Non-pigmented ciliary epithelial cell (primary cell): ENCODE data around the gene TEAD1.

Experiments used
- DNase-seq: peaks from one replicate; pipeline ENCODE4 v3.0.0-alpha.2; 2010; ENCODE audit warnings: low read depth

Gene TEAD1

DNA sequence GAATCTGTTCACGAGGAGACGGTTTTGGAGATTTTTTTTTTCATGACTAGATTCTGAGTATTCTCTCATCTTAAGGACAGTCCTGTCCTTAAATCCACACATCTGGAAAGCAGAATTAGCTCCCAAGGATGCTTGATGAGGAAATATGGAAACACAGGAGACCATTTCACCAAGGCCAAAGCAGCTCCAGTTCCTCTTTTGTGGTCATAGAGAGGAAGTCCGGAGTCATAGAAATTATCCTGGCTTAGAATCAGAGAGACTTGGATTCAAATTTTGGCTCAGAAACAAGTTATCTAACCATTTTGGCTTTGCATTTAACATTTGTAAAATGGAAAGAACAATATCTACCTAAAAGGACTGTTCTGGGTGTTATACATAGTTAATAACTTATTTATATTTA lies 7.3 kb upstream of the TEAD1 start:
- no peak for DNase-seq

DNA sequence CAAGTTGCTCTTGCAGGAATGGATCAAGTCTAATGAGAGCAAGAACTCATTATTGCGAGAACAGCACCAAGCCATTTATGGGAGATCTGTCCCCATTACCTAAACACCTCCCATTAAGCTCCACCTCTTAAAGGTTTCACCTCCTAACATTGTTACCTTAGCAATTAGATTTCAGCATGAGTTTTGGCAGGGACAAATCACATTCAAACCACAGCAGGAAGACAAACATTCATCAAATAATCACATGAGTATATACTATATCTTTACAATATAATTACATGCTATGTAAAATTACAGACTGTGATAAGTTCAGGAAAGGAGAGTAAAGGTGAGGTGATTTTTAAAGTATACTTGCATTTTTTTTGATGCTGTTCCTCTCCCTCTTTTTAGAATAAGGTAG lies 6.6 kb upstream of the TEAD1 start:
- DNase-seq, result no peak

DNA sequence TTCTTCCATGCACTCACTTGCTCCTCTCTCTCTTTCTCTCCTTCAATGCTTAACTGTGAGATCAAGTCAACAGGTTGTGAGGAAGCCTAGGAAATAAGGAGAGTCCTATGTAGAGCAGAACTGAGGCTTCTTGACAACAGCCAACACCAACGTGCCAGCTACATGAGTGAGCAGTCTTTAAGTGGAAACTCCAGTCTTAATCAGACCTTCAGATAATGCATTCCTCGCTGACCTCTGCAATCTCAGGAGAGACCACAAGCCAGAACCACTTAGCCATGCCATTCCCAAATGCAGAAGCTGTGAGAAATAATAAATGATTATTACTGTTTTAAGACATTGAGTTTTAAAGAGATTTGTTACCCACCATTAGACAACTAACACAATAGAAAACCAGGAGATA lies 6.1 kb upstream of the TEAD1 start:
- DNase-seq, result no peak

DNA sequence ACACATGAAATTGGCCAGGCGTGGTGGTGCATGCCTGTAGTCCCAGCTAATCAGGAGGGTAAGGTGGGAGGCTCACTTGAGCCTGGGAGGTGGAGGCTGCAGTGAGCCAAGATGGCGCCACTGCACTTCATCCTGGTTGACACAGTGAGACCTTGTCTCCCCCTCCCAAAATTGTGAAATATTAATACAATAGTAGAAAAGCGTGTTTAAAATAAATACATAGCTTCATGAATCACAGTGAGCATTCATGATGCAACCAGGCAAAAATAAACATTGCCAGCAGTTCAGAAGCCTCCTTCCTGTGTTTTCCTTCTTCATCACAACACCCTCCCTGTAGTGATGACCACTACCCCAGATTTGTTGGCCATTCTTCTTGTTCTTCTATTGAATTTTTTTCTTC lies 4.3 kb upstream of the TEAD1 start:
- no peak for DNase-seq

DNA sequence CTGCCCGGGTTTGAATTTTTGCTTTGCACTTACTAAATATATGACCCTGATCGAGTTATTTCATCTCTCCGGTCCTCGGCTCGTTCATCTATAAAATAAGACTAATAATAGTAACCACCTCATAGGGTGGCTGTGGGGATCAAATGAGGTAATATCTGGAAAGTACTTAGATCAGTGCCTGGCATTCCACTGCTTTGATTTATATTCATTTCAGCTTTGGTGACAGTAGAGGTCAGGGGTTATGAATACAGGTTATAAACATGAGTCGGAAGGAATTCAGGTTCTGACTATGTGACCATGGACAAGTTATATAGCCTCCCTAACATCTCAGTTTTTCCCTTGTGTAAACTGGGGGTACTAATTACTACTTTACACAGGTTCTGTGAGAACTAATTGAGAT lies 2.9 kb upstream of the TEAD1 start:
- DNase-seq, result no peak

DNA sequence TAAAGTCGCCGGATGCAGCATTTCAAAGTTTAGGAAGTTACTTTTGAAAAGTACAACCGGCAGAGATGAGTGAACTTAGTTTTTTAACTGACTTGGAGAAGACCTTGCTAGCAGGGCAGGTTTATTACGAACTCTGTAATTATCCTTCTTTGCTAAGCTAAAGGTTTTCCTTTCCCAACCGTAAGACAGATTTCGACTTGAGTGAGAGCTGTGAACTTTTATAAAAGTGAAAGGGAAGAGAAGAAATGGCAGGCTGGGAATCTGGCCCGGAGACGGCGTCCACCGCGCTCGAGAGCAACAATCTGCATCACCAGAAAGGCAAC lies 659 bp upstream of the TEAD1 start:
- no peak for DNase-seq

DNA sequence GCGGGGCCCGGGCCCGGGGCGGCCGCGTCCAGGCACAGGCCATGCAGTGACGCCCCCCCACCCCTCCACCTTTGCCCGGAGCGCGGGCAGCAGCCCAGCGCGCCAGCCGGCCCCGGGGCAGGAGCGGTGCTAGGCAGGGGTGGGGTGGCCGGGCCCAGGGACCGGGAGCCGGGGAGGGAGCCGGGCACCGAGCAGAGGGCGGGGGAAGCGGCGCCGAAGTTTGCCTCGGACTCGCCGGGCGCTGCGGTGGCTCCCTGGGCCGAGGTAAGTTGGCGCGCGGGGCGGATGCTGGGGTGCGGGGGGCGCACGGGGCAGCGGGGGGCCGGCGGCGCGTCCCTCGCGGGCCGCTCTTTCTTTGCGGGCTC lies 332 bp downstream of the TEAD1 start:
- DNase-seq, result no peak

DNA sequence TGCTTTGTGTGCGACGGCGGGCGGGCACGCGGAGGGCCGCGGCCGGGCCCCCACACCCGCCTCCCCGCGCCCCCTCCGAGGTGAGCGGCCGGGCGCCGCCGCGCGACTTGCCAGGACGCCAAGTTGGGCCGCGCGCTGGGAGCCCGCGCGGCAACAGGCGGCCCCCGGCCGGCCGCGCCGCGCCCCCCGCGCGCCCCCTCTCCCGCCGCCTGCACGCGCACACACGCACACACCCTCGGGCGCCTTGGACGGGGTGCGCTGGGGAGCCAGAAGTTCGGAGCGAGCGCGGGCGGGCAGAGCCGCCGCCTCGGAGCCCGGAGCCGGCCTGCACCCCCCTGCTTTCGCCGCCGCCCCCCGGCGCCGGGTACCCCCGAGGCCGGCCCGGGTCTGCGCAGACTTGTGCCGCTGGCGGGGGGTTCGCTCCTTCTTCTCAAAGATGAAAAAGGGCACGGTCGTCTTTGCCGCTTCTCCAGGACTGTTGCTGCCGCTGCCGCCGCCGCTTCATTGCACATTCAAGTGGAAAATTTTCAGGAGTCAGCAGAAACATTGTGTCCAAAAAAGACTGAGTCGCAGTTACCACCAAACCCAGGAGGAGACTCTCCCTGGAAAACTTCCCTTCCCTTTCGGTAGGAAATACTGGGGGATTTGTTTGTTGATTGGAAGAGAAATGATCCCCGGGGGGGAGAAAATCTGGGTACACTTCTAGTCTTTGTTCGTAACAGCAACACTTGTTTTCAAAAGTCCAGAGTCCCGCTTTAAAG lies 895 bp downstream of the TEAD1 start:
- no peak for DNase-seq

DNA sequence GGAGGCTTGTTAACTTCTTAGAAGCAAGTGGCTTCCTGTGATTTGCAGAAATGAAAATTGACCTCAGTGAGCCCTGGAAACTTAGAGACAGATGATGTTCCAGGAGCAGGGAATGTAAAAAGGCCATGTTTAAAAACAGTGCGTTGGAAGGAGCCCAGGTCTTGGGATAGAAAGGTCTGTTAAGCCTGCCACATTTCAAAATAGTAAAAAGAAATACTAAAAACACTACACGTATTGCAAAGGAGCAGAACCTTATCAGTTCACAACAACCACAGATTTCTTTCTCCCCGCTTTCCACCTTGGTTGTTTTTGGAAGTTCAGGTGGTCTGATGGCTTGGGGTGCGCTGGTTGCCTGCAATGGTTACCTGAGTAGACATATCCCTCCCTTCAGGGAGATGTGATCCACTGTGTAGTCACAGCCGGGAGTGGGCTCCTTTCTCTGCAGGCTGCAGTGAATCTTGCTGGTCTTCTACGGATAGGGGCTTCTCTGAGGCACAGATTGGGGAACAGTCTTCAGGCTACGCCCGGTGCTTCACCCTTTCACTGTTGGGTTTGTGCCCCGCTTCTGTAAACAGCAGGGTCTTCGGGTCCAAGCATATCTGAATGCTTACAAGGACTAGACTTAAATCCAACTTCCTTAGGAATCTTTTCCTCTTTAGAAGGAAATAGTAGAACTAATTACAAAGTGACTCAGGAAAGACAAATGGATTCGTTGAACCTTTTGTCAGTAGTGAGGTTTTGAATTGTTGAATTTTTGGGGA lies 1.9 kb downstream of the TEAD1 start:
- DNase-seq, result no peak

DNA sequence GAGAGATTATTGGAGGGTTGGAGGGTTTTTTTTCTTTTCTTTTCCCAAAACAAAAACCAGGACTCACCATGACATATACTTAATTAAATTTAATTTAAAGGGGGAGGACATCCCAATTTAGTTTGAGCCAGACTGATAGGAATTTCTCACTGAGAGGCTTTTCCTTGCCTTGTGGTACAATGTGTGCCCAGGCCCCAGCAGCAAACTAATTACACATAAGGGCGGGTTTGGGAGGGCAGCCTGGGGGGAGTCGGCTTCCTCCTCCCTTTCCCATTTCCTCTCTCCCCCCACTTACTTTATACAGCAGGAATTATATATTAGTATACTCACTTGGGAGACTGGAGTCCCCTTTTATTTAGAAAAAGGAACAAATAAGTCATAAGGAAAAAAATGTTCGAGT lies 2.9 kb downstream of the TEAD1 start:
- no peak for DNase-seq

DNA sequence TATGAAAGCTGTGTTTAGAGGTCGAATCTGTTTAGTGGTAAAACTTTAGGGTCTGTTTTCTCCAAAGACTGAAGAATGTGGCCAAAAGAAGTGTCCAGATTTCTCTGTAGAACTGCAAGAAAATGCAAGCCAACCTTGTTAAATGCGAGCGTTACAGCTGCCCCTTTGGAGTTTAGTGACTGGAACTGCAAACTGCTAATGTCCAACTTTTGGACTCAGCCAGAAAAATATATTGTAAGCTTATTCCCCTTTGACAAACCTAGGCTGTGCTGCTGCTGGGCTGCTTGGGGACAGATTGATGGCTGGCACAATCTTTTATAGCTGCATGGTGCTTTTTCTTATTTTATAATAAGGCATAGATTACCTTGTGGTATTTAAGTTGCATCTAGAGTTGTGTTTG lies 3.9 kb downstream of the TEAD1 start:
- DNase-seq, result no peak

DNA sequence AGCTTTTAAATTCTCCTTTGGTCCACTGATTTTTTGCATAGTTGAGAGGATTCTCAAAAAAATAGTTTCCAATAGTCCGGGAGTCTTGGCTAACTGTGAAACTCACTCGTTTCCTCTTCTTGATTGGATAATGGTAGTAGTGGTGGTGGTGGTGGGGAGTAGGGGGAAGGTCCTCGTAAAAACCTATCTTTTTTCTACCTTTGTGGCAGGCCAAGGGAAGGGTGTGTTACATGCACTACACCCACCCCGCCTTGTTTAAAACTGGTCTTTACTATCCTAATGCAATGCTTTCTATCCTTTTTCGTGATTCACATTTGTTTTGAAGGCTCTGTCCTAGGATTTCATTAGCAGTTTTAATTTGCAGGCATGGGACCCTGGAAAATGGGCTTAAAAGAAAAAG lies 4.8 kb downstream of the TEAD1 start:
- DNase-seq, result no peak

DNA sequence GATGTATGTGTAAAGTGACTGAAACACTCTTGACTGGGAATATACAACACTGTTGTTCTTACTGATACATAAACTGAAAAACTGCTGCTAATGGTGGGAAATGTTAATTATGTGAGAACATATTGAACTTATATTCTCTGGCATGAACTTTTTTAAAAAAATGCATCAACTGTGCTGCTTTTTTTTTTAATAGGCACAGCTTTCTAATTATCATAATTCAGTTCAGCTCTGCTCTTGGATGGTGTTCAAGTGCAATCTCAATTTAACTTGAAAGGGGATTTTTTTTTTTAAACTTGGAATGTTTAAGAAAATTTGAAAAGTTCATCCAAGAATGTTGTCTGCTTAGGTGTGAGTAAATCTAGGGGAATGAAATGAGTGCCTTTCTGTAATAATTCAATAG lies 5.2 kb downstream of the TEAD1 start:
- no peak for DNase-seq

DNA sequence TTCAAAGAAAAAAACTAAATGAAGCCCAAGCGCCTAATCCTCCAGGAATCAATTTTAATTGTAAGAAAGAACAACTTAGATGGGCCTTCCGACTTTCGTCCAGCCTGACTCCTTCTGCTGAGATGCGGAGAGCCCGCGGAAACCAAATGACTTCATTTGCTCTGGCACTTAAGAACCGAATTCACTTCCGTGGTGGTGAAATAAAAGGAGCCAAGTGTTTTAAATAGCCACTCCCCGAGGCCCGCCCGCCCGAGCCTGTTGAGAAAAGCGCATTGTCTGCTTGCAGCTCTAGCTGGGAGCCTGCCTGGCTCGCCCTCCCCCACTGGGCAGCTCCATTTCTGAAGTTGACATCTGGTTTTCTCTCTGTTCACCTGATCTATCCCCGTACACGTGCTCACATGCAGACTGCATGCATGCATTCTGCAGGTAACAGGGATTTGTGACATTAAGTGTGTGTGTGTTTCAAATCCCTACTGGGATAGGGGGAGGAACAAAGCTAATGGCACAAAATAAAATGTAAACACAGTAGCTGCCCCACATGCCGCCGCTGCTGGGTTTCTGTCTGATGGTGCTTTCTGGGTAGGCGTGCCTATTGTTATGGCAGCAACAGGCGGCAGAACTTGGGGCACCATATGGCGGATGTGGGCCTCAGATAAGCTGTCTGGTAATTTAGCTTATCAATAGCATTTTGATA lies 6.2 kb downstream of the TEAD1 start:
- peak; percentile 81 for DNase-seq

DNA sequence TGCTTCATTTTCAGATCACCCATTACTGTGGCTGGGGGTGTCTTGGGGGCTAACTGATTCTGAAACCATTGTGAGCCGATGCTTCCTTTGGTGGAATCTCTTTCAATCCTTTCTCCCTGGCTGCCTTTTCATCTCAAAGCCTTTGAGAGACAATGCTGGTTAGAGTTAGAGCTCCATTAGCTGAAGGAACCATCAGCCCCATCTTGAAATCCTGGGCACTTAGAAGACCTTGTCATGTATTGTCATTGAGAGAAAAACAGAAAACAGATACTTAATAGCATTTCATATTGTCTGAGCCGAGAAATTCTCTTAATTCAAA lies 6.7 kb downstream of the TEAD1 start:
- DNase-seq, result no peak

DNA sequence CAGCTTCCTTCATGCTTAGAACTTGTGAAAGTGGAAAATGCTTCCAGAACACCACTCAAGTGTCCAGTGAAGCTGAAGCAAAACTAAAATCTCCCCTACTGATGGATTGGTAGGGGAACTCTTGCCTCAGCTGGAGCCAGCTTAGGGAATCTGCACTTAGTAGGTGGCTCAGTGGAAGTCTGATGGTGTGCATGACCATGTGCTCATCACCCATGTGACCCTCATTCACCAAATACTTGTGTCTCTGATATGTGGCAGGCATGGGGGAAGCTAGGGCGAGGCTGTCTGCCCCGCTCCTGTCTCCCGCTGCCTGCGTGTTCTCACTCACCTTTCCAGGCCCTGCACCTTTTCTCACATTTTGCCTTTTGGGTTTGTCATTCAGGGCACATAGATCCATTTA lies 7.2 kb downstream of the TEAD1 start:
- no peak for DNase-seq

DNA sequence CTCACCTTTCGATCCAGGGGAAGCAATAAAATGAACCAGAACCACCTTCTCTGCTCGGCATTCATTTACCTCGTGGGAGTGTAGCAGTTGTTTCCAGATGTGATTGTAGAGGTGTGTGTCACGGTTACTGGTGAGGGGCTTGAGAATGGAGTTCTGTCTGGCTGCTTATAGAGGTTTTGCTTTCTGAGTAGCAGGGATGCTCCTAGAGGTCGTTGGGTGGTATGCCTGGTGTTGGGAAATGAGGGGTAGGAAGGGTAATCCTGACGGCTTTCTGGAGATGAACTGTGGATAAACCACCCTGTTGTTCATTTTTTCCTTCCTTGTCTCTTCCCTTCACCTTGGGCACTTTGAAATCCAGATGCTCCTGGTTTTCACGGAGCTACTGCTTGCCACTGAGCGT lies 8.1 kb downstream of the TEAD1 start:
- no peak for DNase-seq

DNA sequence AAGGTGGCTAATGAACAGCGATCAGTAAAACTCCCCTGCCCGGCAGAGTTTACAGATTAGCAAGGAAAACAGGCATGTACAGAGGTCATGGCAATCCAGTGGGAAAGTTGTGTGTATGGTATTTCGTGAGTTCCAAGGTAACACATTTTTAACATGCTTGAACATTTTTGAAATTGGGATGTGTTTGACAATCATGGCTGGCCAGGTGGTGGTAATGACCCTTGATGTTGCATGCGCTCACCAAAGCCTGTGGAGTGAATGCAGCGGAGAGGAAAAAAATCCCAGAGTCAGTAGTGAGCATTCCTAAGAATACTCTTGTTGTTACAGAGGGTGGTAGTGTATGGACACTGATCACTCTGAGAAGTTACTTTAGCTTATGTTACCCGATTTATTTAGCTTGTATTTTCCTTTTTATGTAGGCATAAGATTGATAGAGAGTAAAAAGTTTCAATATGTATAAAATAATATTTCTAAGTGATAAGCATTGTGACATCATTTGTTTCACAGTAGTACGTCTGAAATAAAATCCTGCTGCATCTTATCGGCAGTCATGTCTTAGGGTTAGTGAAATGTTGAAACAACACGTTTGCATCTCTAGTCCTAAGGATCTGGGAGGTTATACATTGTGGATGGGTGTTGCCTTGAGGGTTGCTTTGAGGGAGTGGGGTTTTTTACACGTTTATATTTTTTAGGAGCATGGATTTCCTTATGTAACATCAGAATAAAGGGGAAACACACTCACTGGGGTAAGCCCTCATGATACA lies 8.7 kb downstream of the TEAD1 start:
- no peak for DNase-seq

DNA sequence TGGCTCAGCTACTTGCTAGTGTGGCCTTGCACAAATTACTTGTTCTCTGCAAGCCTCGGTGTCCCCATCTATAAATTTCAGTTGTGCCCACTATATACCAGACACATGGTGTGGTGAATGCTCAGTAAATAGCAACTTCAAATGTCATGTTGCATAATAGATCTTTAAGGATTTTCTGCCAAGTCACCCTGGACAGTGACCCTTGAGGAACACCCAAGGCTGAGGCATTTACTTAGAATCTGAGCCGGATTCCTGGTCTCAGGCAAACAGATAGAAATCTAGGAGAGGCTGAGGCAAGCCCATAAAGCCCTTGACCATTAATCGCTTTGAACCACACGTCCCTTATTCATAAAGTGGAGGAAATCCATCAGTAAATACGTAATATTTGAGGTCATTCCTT lies 9.7 kb downstream of the TEAD1 start:
- DNase-seq, result no peak

DNA sequence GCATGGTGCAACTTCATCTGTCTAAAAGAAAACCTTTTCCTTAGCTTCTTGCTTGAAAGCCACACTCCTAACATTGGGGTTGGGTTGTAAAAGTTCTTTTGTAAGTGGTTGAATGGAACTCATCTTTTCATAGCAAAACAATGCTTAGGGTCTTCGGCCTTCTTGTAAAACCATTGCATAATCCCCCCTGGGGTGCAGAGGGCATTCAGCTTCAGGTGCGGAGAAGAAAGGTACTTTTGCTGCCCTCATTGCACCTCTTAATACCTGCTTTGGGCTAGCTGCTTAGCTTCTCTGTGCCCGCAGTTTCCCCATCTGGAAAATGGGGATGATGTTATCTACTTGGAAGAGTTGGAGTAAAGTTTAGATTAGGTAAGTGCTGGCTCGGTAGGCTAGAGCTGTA lies 10.1 kb downstream of the TEAD1 start:
- no peak for DNase-seq

DNA sequence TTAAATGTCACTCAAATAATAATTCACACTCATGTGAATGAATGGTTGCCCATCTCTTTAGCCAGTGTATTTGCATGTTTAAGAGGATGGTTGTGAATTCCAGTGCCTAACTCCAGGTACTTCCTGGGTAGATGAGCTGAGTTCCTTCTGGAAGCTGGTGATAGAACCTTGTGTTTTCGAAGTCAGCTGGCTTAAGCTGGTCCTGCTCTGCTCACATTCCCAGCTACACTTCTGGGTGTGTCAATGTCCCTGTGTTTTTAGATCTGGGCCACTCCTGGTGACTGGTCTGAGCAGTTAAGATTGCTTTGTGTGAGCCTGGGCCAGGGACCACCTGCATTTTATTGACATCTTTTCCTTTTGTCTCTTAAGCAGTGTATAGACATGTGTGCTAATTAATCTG lies 10.6 kb downstream of the TEAD1 start:
- no peak for DNase-seq

DNA sequence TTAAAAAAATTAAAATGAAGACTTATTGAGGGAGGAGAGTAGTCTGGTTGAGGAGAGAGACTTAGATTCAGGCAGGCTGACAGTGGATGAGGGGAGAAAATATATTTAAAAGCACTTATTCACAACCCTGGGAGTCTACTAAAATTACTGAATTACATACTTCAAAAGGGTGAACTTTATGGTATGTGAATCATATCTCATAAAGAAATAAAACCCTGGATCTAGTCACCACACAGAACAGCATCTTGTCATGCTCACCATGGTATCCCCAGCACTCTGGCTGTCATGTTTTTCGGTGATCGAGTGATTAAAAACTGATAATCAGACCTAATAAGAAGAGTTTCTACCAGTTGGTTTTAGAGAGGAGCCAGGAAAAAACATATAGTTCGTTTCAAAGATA lies 11.0 kb downstream of the TEAD1 start:
- no peak for DNase-seq
